Muscle of arm (tissue), 14 donors: ENCODE measurements around the gene INSIG1. TPM values are rescaled to one million over a fixed set of nuclear protein-coding genes. Genes with fewer than 3 reads are reported as not detected.

ENCODE experiments used
- DNase-seq: peaks from one replicate; pipeline ENCODE4 v3.0.0-alpha.2; 2013
- long read RNA-seq, 11 donors: transcript quantifications; one replicate each; lab custom pipeline, GENCODE V29; 2026
- polyA plus RNA-seq, 12 donors: library from polyadenylated mRNA; unstranded; fragments of 120-200 nt; gene quantifications; one replicate each; pipeline ENCODE4 v1.2.1, GENCODE V29; 2013; ENCODE audit not compliant: insufficient read length in 12 of 12

Gene INSIG1
- 10 to 100 TPM in 11 of 12 donors, not detected in 1; 18.9 to 31.4 (median 25.3) TPM for polyA plus RNA-seq
- long read RNA-seq, donor 1, transcript INSIG1-201 (6 exons, 3,010 nt) = major isoform, 14 of 15 reads
- long read RNA-seq, donor 1, partial matches to known transcripts = 0 of 15 reads
- long read RNA-seq, donor 1, other reads (novel, unspliced or antisense) = 0 of 15 reads
- long read RNA-seq, donor 2, transcript INSIG1-201 (6 exons, 3,010 nt) = major isoform, 14 of 14 reads
- long read RNA-seq, donor 2, partial matches to known transcripts = 0 of 14 reads
- long read RNA-seq, donor 2, other reads (novel, unspliced or antisense) = 0 of 14 reads
- long read RNA-seq, donor 3, partial matches to known transcripts = 0 of 4 reads
- long read RNA-seq, donor 3, other reads (novel, unspliced or antisense) = 0 of 4 reads
- long read RNA-seq, donor 4, partial matches to known transcripts = 0 of 4 reads
- long read RNA-seq, donor 4, other reads (novel, unspliced or antisense) = 0 of 4 reads
- long read RNA-seq, donor 5, transcript INSIG1-201 (6 exons, 3,010 nt) = major isoform, 10 of 11 reads
- long read RNA-seq, donor 5, partial matches to known transcripts = 0 of 11 reads
- long read RNA-seq, donor 5, other reads (novel, unspliced or antisense) = 0 of 11 reads
- long read RNA-seq, donor 6, transcript INSIG1-201 (6 exons, 3,010 nt) = major isoform, 6 of 6 reads
- long read RNA-seq, donor 6, partial matches to known transcripts = 0 of 6 reads
- long read RNA-seq, donor 6, other reads (novel, unspliced or antisense) = 0 of 6 reads
- long read RNA-seq, donor 7, partial matches to known transcripts = 0 of 3 reads
- long read RNA-seq, donor 7, other reads (novel, unspliced or antisense) = 0 of 3 reads
- long read RNA-seq, donor 8, transcript INSIG1-201 (6 exons, 3,010 nt) = major isoform, 5 of 6 reads
- long read RNA-seq, donor 8, partial matches to known transcripts = 0 of 6 reads
- long read RNA-seq, donor 8, other reads (novel, unspliced or antisense) = 0 of 6 reads
- long read RNA-seq, donor 9, transcript INSIG1-201 (6 exons, 3,010 nt) = major isoform, 7 of 7 reads
- long read RNA-seq, donor 9, partial matches to known transcripts = 0 of 7 reads
- long read RNA-seq, donor 9, other reads (novel, unspliced or antisense) = 0 of 7 reads
- long read RNA-seq, donor 10, transcript INSIG1-201 (6 exons, 3,010 nt) = major isoform, 9 of 9 reads
- long read RNA-seq, donor 10, partial matches to known transcripts = 0 of 9 reads
- long read RNA-seq, donor 10, other reads (novel, unspliced or antisense) = 0 of 9 reads
- long read RNA-seq, donor 11, transcript INSIG1-201 (6 exons, 3,010 nt) = major isoform, 8 of 8 reads
- long read RNA-seq, donor 11, partial matches to known transcripts = 0 of 8 reads
- long read RNA-seq, donor 11, other reads (novel, unspliced or antisense) = 0 of 8 reads

GRCh38 chr7:155297517-155298287 is at the start of gene INSIG1:
Gene INSIG1 (plus strand): TSS chr7:155297878. CDS start chr7:155298286, 408 bp downstream.
- DNase-seq = peak; percentile 92

GRCh38 chr7:155248366-155248756 is 49.3 kb upstream of the INSIG1 start:
- no peak for DNase-seq

- DNase-seq = no peak
Measured at GRCh38 chr7:155251831-155252230, 45.8 kb upstream of the INSIG1 start.

- no peak for DNase-seq
Measured at GRCh38 chr7:155252444-155252887, 45.2 kb upstream of the INSIG1 start.

GRCh38 chr7:155252892-155253501 is 44.7 kb upstream of the INSIG1 start:
- no peak for DNase-seq

- DNase-seq = no peak
Measured at GRCh38 chr7:155254018-155254417, 43.7 kb upstream of the INSIG1 start.

GRCh38 chr7:155255071-155255470 is 42.6 kb upstream of the INSIG1 start:
- no peak for DNase-seq

- DNase-seq = no peak
Measured at GRCh38 chr7:155255621-155256020, 42.1 kb upstream of the INSIG1 start.

GRCh38 chr7:155256081-155256760 is 41.5 kb upstream of the INSIG1 start:
- no peak for DNase-seq

GRCh38 chr7:155256761-155257481 is 40.8 kb upstream of the INSIG1 start:
- no peak for DNase-seq

- DNase-seq = peak; percentile 51
Measured at GRCh38 chr7:155257482-155258225, 40.0 kb upstream of the INSIG1 start.

GRCh38 chr7:155258226-155258560 is 39.5 kb upstream of the INSIG1 start:
- DNase-seq = no peak

GRCh38 chr7:155259866-155260497 is 37.7 kb upstream of the INSIG1 start:
- no peak for DNase-seq

- no peak for DNase-seq
Measured at GRCh38 chr7:155260498-155260872, 37.2 kb upstream of the INSIG1 start.

GRCh38 chr7:155261031-155261985 is 36.4 kb upstream of the INSIG1 start:
- no peak for DNase-seq

GRCh38 chr7:155262031-155262430 is 35.6 kb upstream of the INSIG1 start:
- DNase-seq = no peak

- no peak for DNase-seq
Measured at GRCh38 chr7:155263051-155263450, 34.6 kb upstream of the INSIG1 start.
